GM23338 (cell line): ENCODE results near the gene ARL6IP1.

ENCODE experiments used
- CREB1 ChIP-seq: fragments of 250-450 bp; sonication (Bioruptor Pico); IDR thresholded peaks from 2 replicates; pipeline ENCODE4 v1.5.0; 2020; ENCODE audit warnings: low read depth, mild to moderate bottlenecking, moderate library complexity
- CTCF ChIP-seq, 2 experiments: fragments of 200-600 bp in 1 of 2; sonication (generic) in 1 of 2; conservative IDR thresholded peaks; 2 replicates each; pipeline versions ENCODE4 v1.5.1 to v1.6.1; 2016 to 2017; ENCODE audit warnings: antibody characterized with exemption in 2 of 2, low read depth in 2 of 2, mild to moderate bottlenecking in 2 of 2, moderate library complexity in 1 of 2
- ETS1 ChIP-seq: IDR thresholded peaks from 2 replicates; pipeline ENCODE4 v1.6.1; 2016; ENCODE audit warnings: antibody characterized with exemption
- EZH2 ChIP-seq: fragments of 200-600 bp; sonication (generic); IDR thresholded peaks from one replicate; pipeline ENCODE4 v1.8.0; 2017; ENCODE audit warnings: antibody characterized with exemption, mild to moderate bottlenecking, low read depth; ENCODE audit not compliant: unreplicated experiment
- EZH2phosphoT487 ChIP-seq: fragments of 200-600 bp; sonication (generic); IDR thresholded peaks from one replicate; pipeline ENCODE4 v1.8.1; 2018; ENCODE audit warnings: antibody characterized with exemption; ENCODE audit not compliant: unreplicated experiment
- NANOG ChIP-seq: IDR thresholded peaks from 2 replicates; pipeline ENCODE4 v1.6.1; 2016; ENCODE audit warnings: antibody characterized with exemption, borderline replicate concordance
- POLR2AphosphoS5 ChIP-seq: IDR thresholded peaks from 2 replicates; pipeline ENCODE4 v1.6.1; 2016; ENCODE audit warnings: antibody characterized with exemption, low read depth
- REST ChIP-seq: IDR thresholded peaks from one replicate; pipeline ENCODE4 v1.6.1; 2018; ENCODE audit warnings: antibody characterized with exemption; ENCODE audit not compliant: unreplicated experiment
- ZNF331 ChIP-seq: fragments of 250-450 bp; sonication (Bioruptor Pico); IDR thresholded peaks from 2 replicates; pipeline ENCODE4 v1.5.0; 2020; ENCODE audit warnings: low read depth, mild to moderate bottlenecking, moderate library complexity

GRCh38 chr16:18809165-18809564, 7.8 kb upstream of the ARL6IP1 start:
- no peak for TF ChIP-seq ZNF331 (CRISPR knock-in tag)
- no peak for TF ChIP-seq CTCF (conservative IDR thresholded peaks at IDR 0.05; ENCODE audit: low read depth in 2 of 2)
- no peak for TF ChIP-seq POLR2AphosphoS5
- no peak for TF ChIP-seq EZH2phosphoT487
- TF ChIP-seq REST, result no peak
- no peak for TF ChIP-seq EZH2
- no peak for TF ChIP-seq ETS1
- TF ChIP-seq CREB1 (CRISPR knock-in tag), result no peak
- TF ChIP-seq NANOG, result no peak
